ENCODE data around the gene UBASH3B.

Gene UBASH3B

GRCh38 chr11:122647736-122648275 is 7.7 kb upstream of the UBASH3B start:
- no peak overlapping the region for H3K4me3 ChIP-seq (ENCODE audit: low read length)
- DNase-seq (ENCODE audit: low read depth), result no peak
- TF ChIP-seq CTCF (IDR thresholded peaks at IDR 0.05; ENCODE audit: insufficient read depth, low read depth, low read length, missing control alignments), result no peak

- no peak overlapping the region for H3K4me3 ChIP-seq (ENCODE audit: low read length)
- no peak for DNase-seq (ENCODE audit: low read depth)
- no peak for TF ChIP-seq CTCF (IDR thresholded peaks at IDR 0.05; ENCODE audit: insufficient read depth, low read depth, low read length, missing control alignments)
Measured at GRCh38 chr11:122649116-122649515, 6.4 kb upstream of the UBASH3B start.

GRCh38 chr11:122650619-122651018 is 4.9 kb upstream of the UBASH3B start:
- H3K4me3 ChIP-seq (ENCODE audit: low read length), result no peak overlapping the region
- no peak for TF ChIP-seq CTCF (IDR thresholded peaks at IDR 0.05; ENCODE audit: insufficient read depth, low read depth, low read length, missing control alignments)
- no peak for DNase-seq (ENCODE audit: low read depth)

GRCh38 chr11:122652495-122652894 is 3.0 kb upstream of the UBASH3B start:
- no peak overlapping the region for H3K4me3 ChIP-seq (ENCODE audit: low read length)
- no peak for TF ChIP-seq CTCF (IDR thresholded peaks at IDR 0.05; ENCODE audit: insufficient read depth, low read depth, low read length, missing control alignments)
- no peak for DNase-seq (ENCODE audit: low read depth)

- no peak overlapping the region for H3K4me3 ChIP-seq (ENCODE audit: low read length)
- DNase-seq (ENCODE audit: low read depth), result no peak
- TF ChIP-seq CTCF (IDR thresholded peaks at IDR 0.05; ENCODE audit: insufficient read depth, low read depth, low read length, missing control alignments), result no peak
Measured at GRCh38 chr11:122653916-122654585, 1.5 kb upstream of the UBASH3B start.

- peak; percentile 67 for DNase-seq (ENCODE audit: low read depth)
- no peak for TF ChIP-seq CTCF (IDR thresholded peaks at IDR 0.05; ENCODE audit: insufficient read depth, low read depth, low read length, missing control alignments)
- peak overlapping the region; percentile 63 for H3K4me3 ChIP-seq (ENCODE audit: low read length)
Measured at GRCh38 chr11:122656073-122656630, 630 bp downstream of the UBASH3B start.

All from epithelial cell of esophagus (primary cell).